GM12892 (cell line): ENCODE results near the gene MX1. TPM values are rescaled to one million over a fixed set of nuclear protein-coding genes. Genes with fewer than 3 reads are reported as not detected.

Source experiments
- DNase-seq: peaks from one replicate; pipeline ENCODE4 v3.0.0; 2011; ENCODE audit not compliant: insufficient read length
- FAIRE-seq: peaks from 2 replicates; lab custom pipeline; 2011; peaks lifted over from hg19 to GRCh38; lab: Jason Lieb, UNC
- POLR2A ChIP-seq: IDR thresholded peaks from 2 replicates; pipeline ENCODE4 v1.6.1; 2011; ENCODE audit warnings: low read depth, low read length, control low read depth
- POLR2AphosphoS5 ChIP-seq: IDR thresholded peaks from 2 replicates; pipeline ENCODE4 v1.6.1; 2011; ENCODE audit warnings: low read depth, low read length, control low read depth
- TAF1 ChIP-seq: IDR thresholded peaks from 2 replicates; pipeline ENCODE4 v1.6.1; 2011; ENCODE audit warnings: low read depth, mild to moderate bottlenecking, control low read depth, low read length, borderline replicate concordance
- polyA plus RNA-seq: library from polyadenylated mRNA; unstranded; fragments of >200 nt; gene quantifications from one replicate; pipeline ENCODE4 v1.2.1, GENCODE V29; 2012; ENCODE audit warnings: missing spikeins, inconsistent platforms; ENCODE audit not compliant: missing spikeins

MX1 gene, protein sequence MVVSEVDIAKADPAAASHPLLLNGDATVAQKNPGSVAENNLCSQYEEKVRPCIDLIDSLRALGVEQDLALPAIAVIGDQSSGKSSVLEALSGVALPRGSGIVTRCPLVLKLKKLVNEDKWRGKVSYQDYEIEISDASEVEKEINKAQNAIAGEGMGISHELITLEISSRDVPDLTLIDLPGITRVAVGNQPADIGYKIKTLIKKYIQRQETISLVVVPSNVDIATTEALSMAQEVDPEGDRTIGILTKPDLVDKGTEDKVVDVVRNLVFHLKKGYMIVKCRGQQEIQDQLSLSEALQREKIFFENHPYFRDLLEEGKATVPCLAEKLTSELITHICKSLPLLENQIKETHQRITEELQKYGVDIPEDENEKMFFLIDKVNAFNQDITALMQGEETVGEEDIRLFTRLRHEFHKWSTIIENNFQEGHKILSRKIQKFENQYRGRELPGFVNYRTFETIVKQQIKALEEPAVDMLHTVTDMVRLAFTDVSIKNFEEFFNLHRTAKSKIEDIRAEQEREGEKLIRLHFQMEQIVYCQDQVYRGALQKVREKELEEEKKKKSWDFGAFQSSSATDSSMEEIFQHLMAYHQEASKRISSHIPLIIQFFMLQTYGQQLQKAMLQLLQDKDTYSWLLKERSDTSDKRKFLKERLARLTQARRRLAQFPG
- 130 TPM for polyA plus RNA-seq

DNA sequence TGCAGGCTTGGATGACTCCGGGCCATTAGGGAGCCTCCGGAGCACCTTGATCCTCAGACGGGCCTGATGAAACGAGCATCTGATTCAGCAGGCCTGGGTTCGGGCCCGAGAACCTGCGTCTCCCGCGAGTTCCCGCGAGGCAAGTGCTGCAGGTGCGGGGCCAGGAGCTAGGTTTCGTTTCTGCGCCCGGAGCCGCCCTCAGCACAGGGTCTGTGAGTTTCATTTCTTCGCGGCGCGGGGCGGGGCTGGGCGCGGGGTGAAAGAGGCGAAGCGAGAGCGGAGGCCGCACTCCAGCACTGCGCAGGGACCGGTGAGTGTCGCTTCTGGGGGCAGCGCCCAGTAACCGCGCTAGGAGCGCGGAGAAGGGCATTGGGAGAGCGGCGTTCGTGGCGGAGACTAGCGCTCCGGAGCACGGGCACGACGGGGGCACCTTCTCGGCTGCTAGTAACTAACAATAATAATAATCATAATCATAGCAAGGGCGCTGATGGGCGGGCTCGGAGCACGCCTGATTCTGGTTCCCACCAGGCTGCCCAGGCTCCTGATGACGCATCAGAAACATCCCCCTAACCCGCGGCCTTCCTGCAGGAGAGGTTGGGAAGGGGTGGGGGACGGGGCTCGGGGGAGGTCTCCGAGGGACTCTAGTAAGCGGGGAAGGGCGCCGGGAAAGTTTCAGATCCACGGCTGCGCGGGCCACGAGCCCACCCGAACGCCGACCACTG, at the start of gene MX1:
Gene MX1 (plus strand): TSS at position 286 of the 722 bp plus-strand sequence. CDS start 5,832 bp downstream, outside the sequence.
- FAIRE-seq (peak; percentile 94), DNase-seq (peak; percentile 80)
- TF ChIP-seq POLR2AphosphoS5: peak; percentile 98
- TF ChIP-seq TAF1: peak; percentile 99
- TF ChIP-seq POLR2A: peak; percentile 92

DNA sequence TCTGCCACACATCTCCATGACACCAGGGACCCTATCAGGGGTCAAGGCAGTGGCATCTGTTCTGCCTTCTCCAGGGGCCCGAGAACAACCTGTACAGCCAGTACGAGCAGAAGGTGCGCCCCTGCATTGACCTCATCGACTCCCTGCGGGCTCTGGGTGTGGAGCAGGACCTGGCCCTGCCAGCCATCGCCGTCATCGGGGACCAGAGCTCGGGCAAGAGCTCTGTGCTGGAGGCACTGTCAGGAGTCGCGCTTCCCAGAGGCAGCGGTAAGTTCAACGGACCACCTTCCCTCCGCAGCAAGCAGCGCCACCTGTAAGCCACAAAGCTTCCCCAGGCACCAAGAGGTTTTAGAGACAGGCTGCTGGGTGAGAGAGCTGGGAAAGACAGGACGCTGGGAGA, 48.3 kb upstream of the MX1 start:
- DNase-seq (no peak), FAIRE-seq (no peak)
- no peak for TF ChIP-seq TAF1
- TF ChIP-seq POLR2AphosphoS5: no peak
- no peak for TF ChIP-seq POLR2A

DNA sequence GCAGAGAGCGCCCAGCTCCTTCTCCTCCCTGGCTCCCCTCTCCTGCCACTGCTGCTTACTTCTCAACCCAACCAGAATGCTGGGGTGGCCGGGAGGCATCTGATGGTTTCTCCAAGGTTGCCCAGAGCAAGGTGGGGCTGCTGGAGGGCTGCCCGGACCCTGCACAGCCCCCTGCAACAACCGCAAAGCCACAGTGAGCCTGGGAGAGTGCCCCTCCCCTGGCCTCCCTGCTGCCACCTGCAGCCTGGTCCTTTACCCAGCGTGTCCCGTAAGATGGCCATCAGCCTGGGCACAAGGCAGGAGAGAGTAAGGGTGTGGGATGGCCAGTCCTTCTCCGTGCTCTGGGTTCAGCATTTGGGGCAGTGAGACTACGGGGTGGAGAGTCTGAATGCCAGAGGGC, 47.2 kb upstream of the MX1 start:
- TF ChIP-seq TAF1 (no peak), POLR2A (no peak), POLR2AphosphoS5 (no peak)
- no peak for FAIRE-seq

DNA sequence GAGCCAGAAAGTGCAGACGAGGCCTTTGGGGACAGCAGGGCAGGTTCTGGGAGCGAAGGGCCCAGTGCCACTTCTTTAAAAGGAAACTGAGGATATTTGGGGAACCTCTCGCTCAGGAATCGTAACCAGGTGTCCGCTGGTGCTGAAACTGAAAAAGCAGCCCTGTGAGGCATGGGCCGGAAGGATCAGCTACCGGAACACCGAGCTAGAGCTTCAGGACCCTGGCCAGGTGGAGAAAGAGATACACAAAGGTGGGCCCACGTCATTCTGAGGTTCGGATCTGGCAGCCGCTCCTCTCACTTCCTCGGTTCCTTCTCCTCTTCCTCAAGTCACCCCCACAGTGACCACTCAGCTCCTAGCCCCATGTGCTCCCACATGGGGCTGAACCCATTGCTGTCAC, 46.1 kb upstream of the MX1 start:
- TF ChIP-seq TAF1 (no peak), POLR2AphosphoS5 (no peak), POLR2A (no peak)
- FAIRE-seq: no peak
- DNase-seq: no peak

More for the DNA sequence above, 47.2 kb upstream of the MX1 start:
- no peak for DNase-seq

DNA sequence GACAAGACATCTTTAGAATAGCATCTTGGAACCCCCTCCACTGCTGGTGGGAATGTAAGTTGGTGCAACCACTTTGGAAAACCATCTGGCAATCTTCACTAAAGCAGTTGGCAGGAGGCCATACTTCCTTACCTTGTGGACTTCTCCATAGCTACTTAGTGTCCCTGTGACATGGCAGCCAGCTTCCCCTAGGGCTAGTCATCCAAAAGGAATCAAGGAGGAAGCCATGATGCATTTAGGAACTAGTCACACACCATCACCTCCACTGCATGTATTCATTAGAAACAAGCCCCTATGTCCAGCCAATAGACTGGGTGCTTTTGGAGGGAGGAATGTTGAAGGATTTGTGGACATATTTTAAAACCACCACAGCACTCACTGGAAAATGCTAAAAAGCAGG, 44.3 kb upstream of the MX1 start:
- DNase-seq (no peak), FAIRE-seq (no peak)
- TF ChIP-seq TAF1: no peak
- TF ChIP-seq POLR2AphosphoS5: no peak
- TF ChIP-seq POLR2A: no peak

DNA sequence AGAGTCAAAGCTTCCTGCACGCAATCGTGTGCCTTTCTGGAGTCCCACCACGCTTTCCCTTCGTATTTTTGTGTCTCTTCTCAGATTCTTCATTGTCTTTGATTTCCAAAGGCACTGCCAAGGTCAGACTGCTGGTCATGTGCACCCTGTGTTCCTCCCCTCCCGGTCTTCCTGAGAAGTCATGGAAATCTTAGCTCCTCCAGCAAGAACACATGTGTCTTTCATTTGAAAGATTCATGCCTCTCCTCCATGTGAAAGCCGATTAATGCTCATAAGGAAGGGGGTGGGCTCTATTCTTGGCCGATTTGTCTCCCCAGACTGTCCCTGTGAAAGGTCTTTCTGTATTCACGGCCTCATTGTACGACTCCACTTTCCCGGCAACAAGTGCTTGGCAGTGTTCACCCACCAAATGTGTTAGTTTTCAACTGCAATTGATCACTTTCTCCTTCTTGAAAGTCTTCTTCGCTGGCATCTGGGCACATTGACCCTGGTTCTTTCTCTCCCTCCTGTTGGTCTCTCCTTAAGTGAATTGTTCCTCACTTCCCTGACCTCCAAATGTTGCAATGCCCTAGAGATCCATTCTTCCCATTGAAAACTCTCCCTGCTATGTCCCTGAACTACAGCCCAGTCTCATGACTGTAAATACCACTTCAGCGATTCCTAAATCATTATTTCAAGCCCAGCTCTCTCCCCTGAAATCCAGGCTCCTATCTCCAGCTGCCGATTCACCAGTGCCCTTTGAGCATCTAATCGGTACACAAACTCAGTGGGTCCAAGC, 38.8 kb upstream of the MX1 start:
- TF ChIP-seq TAF1: no peak
- no peak for TF ChIP-seq POLR2A
- TF ChIP-seq POLR2AphosphoS5: no peak
- DNase-seq (no peak), FAIRE-seq (no peak)

DNA sequence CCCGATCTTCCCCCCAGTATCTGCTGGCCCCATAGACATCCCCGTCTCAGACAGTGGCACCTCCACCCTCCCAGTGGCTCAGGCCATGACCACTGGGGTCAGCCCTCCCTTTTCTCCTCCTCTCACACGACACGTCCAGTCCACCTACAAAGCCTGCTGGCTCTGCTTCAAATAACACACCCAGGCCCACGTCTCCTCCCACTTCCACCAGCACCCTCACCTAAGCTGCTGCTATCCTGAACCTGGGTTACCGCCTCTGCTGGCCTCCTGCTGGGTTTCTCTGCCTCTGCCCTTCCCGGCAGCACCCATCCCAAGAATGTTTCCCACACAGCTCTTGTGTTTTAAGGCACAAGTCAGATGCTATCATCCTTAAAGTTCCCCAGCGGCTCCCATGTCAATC, 38.2 kb upstream of the MX1 start:
- TF ChIP-seq TAF1 (no peak), POLR2A (no peak), POLR2AphosphoS5 (no peak)
- FAIRE-seq (no peak), DNase-seq (no peak)

DNA sequence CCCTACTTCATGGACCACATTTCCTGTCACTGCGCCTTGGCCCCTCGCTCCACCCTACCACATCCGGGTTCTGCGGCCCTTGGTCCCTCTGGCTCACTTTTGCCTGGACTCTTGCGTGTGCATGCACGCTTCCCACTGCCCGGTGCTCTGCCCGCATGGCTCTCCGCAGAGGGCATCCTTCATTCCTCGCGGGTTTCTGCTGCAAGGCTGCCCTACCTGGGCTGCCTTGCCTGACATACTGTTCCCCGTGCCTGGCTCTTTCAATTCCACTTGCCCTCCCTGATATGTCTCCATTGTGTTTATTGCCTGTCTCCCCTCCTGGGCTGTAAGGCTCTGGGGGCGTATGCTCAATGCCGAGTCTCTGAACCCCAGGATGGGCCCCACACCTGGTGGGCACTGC, 37.8 kb upstream of the MX1 start:
- TF ChIP-seq POLR2AphosphoS5 (no peak), POLR2A (no peak), TAF1 (no peak)
- DNase-seq (no peak), FAIRE-seq (no peak)

DNA sequence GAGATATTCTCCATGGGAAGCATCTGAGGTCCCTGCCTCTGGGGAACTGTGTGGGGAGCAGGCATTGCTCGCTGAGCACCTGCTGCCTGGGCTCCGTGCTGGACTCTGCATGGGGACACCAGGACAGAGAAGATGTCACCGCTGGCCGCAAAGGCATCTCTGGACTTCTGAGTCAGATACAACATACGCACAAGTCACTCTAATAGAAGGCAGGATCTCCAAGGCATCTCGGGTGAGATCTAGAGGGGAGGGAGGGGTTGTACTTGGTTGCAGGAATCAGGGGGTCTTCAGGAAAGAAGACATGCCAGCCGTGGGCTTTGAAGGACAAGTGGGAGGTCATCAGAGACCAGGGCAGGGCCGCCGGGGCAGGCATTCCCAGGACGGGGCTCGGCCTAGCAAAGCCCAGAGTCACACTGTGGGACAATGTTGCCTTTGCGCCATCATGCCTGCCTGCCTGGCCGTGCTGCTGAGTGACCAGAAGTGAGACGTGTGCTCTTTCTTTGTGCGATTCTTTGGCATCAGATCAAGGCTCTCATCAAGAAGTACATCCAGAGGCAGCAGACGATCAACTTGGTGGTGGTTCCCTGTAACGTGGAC, 35.9 kb upstream of the MX1 start:
- DNase-seq (no peak), FAIRE-seq (no peak)
- TF ChIP-seq POLR2AphosphoS5: no peak
- TF ChIP-seq POLR2A: no peak
- TF ChIP-seq TAF1: no peak

DNA sequence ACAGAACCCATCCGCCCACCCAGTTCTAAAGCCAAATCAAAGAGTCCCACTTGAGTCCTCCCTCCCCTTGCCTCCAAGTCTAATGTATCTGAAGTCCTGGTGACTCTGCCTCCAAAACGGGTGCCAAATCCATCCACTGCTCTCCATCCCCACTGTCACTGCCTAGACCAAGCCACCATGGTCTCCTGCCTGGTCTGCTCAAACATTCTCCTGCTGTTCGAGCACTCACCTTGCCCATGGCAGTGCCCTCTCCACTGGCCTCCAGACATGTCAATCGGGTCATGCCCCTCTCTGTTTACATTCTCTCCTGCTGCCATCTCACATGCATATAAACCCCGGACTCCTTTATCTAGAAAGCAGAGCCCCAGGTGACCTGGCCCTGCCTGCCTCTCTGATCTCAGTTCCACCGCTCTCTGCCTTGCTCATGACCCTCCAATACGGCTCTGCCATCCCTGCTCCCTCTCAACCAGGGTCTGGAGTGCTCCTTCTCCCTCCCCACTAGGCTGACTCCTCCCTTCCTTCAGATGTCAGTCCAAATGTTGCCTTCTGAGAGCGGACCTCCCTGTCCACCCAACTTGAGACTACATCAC, 32.1 kb upstream of the MX1 start:
- FAIRE-seq (no peak), DNase-seq (no peak)
- no peak for TF ChIP-seq POLR2A
- no peak for TF ChIP-seq TAF1
- no peak for TF ChIP-seq POLR2AphosphoS5
